Neutrophil (primary cell): Measurements from ENCODE around the gene RPL15.

Experiments
- H3K27ac ChIP-seq: fragments of 200-600 bp; sonication (generic); 2 replicates; pipeline ENCODE4 v1.5.1; 2016; ENCODE audit warnings: mild to moderate bottlenecking, moderate library complexity
- H3K27me3 ChIP-seq: fragments of 200-600 bp; sonication (generic); 2 replicates; pipeline ENCODE4 v1.6.0; 2016; ENCODE audit warnings: mild to moderate bottlenecking
- H3K36me3 ChIP-seq: fragments of 200-600 bp; sonication (generic); 2 replicates; pipeline ENCODE4 v1.5.1; 2017
- H3K4me1 ChIP-seq, 2 experiments: fragments of 200-600 bp in 1 of 2; sonication (generic) in 1 of 2; 1 replicate in 1 of 2; 2 replicates in 1 of 2; pipeline versions ENCODE4 v1.5.1 to v1.6.1; 2013 to 2016; ENCODE audit warnings: low read depth in 1 of 2, low read length in 1 of 2, mild to moderate bottlenecking in 1 of 2, moderate library complexity in 1 of 2; ENCODE audit not compliant: control insufficient read depth in 1 of 2, insufficient read depth in 1 of 2
- H3K4me3 ChIP-seq, 2 experiments: fragments of 200-600 bp in 1 of 2; sonication (generic) in 1 of 2; 1 replicate in 1 of 2; 2 replicates in 1 of 2; pipeline ENCODE4 v1.5.1; 2013 to 2016; ENCODE audit warnings: low read depth in 1 of 2, low read length in 1 of 2, mild to moderate bottlenecking in 1 of 2, moderate library complexity in 1 of 2
- H3K9me3 ChIP-seq: fragments of 200-600 bp; sonication (generic); 2 replicates; pipeline ENCODE4 v1.5.1; 2016
- CTCF ChIP-seq: fragments of 200-600 bp; sonication (generic); IDR thresholded peaks from 2 replicates; pipeline ENCODE4 v1.5.1; 2016; ENCODE audit warnings: antibody characterized with exemption

The RPL15 gene

GRCh38 chr3:23872330-23872729 is 44.6 kb upstream of the RPL15 start:
- Histone ChIP-seq H3K9me3 (no peaks in the 10 kb centered on the region), H3K27ac (no peak overlapping the region), H3K36me3 (no peaks in the 10 kb centered on the region), H3K27me3 (no peaks in the 10 kb centered on the region), H3K4me3 (no peak overlapping the region), H3K4me1 (peaks cover 8 to 13% of the 10 kb centered on the region in 2 experiments)
- no peak for TF ChIP-seq CTCF

- H3K9me3 ChIP-seq = no peaks in the 10 kb centered on the region
- H3K27me3 ChIP-seq = no peaks in the 10 kb centered on the region
- no peaks in the 10 kb centered on the region for H3K36me3 ChIP-seq
- H3K27ac ChIP-seq = no peak overlapping the region
- no peak overlapping the region for H3K4me3 ChIP-seq
- H3K4me1 ChIP-seq = peaks cover 25 to 29% of the 10 kb centered on the region in 2 experiments
- no peak for TF ChIP-seq CTCF
These were observed 43.0 kb upstream of the RPL15 start for GRCh38 chr3:23873941-23874340.

- Histone ChIP-seq H3K4me3 (no peak overlapping the region), H3K9me3 (no peaks in the 10 kb centered on the region), H3K4me1 (peaks cover 31 to 35% of the 10 kb centered on the region in 2 experiments), H3K27ac (no peak overlapping the region), H3K36me3 (no peaks in the 10 kb centered on the region), H3K27me3 (no peaks in the 10 kb centered on the region)
- TF ChIP-seq CTCF = no peak
These were observed 42.4 kb upstream of the RPL15 start for GRCh38 chr3:23874359-23875112.

GRCh38 chr3:23875113-23875725 is 41.7 kb upstream of the RPL15 start:
- H3K4me1 ChIP-seq = peaks cover 31 to 36% of the 10 kb centered on the region in 2 experiments
- no peaks in the 10 kb centered on the region for H3K27me3 ChIP-seq
- H3K4me3 ChIP-seq = no peak overlapping the region
- H3K9me3 ChIP-seq = no peaks in the 10 kb centered on the region
- TF ChIP-seq CTCF = no peak
- H3K27ac ChIP-seq = no peak overlapping the region
- H3K36me3 ChIP-seq = no peaks in the 10 kb centered on the region

- Histone ChIP-seq H3K36me3 (no peaks in the 10 kb centered on the region), H3K4me3 (no peak overlapping the region), H3K27ac (peak overlapping the region; percentile 8), H3K9me3 (no peaks in the 10 kb centered on the region), H3K4me1 (peaks cover 36 to 51% of the 10 kb centered on the region in 2 experiments), H3K27me3 (no peaks in the 10 kb centered on the region)
- no peak for TF ChIP-seq CTCF
These were observed 40.0 kb upstream of the RPL15 start for GRCh38 chr3:23876923-23877322.
